Measurements from ENCODE around the gene ZCCHC3.

DNA sequence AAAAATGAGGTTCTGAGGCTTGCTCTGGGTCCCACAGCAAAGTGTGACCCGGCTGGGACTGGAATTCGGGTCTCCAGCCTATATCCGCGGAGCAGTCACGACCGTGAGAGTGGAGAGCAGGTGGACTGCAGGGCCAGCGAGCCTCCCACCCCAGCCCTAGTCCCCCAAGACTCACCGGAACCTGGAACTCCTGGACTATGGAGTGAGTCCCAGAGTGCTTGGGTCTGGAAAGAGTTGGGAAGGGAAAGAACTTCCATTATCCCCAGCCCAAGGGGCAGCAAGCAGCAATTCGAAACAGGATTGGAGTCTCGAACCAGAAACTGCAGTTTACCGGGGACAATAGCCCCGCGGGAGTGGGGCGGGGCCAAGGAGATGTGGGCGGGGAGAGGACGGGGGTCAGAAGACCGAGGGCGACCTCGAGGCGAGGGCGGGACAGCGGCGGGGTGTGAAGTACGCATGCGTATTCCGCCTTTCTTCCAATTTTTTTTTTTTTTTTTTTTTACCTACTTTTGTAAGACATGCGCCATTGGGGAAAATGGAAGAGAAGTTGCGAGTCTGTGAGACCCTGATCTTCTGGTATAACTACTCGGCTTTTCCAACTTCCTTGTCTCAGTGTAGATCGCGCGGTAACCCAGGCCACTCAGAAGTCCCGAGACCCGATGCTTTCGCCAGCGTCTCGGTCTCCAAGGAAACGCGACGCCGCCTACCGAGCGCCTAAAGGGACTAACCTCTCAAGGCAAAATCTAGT is 7.1 kb upstream of the ZCCHC3 start, which contains the start of gene C20orf96:
- TF ChIP-seq, protein P1, sequence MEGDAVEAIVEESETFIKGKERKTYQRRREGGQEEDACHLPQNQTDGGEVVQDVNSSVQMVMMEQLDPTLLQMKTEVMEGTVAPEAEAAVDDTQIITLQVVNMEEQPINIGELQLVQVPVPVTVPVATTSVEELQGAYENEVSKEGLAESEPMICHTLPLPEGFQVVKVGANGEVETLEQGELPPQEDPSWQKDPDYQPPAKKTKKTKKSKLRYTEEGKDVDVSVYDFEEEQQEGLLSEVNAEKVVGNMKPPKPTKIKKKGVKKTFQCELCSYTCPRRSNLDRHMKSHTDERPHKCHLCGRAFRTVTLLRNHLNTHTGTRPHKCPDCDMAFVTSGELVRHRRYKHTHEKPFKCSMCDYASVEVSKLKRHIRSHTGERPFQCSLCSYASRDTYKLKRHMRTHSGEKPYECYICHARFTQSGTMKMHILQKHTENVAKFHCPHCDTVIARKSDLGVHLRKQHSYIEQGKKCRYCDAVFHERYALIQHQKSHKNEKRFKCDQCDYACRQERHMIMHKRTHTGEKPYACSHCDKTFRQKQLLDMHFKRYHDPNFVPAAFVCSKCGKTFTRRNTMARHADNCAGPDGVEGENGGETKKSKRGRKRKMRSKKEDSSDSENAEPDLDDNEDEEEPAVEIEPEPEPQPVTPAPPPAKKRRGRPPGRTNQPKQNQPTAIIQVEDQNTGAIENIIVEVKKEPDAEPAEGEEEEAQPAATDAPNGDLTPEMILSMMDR (IDR thresholded peaks at IDR 0.05): peak; percentile 25 to 35 (median 27)
- no peak for TF ChIP-seq POLR2A (IDR thresholded peaks at IDR 0.05)

Data from right lobe of liver (tissue), 4 donors.